Stimulated activated naive B cell treated with anti-CD40 and anti-IgM and Interleukin-4, amounts not matched to agents 10 μg/mL and 1 μg/mL and 100 μg/mL, for 72 hours (primary cell): ENCODE data around the gene HMG20A.

Experiments used
- ATAC-seq, 2 donors: fragments of 150-1000 bp; cut with Tn5 transposase; replicated peaks; 2 replicates each; pipeline ENCODE4 v1.10.0; 2021; ENCODE audit warnings: moderate library complexity in 1 of 2
- DNase-seq: peaks from one replicate; pipeline ENCODE4 v3.0.0; 2021
- H3K27ac Mint-ChIP-seq: one replicate; pipeline ENCODE4 v1.8.0; 2022; ENCODE audit warnings: mild to moderate bottlenecking, mixed read lengths
- H3K27me3 Mint-ChIP-seq, 2 donors: one replicate each; pipeline ENCODE4 v1.8.0; 2022; ENCODE audit warnings: mixed read lengths in 2 of 2
- H3K36me3 Mint-ChIP-seq, 2 donors: one replicate each; pipeline ENCODE4 v1.8.0; 2022; ENCODE audit warnings: mixed read lengths in 2 of 2, mild to moderate bottlenecking in 1 of 2
- H3K4me1 Mint-ChIP-seq, 2 donors: one replicate each; pipeline ENCODE4 v1.8.0; 2022; ENCODE audit warnings: mixed read lengths in 2 of 2, mild to moderate bottlenecking in 1 of 2
- H3K4me3 Mint-ChIP-seq, 2 donors: one replicate each; pipeline ENCODE4 v1.8.0; 2022; ENCODE audit warnings: mild to moderate bottlenecking in 2 of 2, mixed read lengths in 2 of 2, moderate library complexity in 1 of 2
- H3K9me3 Mint-ChIP-seq, 2 donors: one replicate each; pipeline ENCODE4 v1.8.0; 2022; ENCODE audit warnings: mixed read lengths in 2 of 2, mild to moderate bottlenecking in 1 of 2

Gene HMG20A

GRCh38 chr15:77483425-77484140 is 62.9 kb downstream of the HMG20A start:
- H3K27me3 Mint-ChIP-seq: no peaks in the 10 kb centered on the region
- peaks cover 6 to 8% of the 10 kb centered on the region in 2 donors for H3K4me1 Mint-ChIP-seq
- ATAC-seq: no peak
- H3K27ac Mint-ChIP-seq: peak overlapping the region; percentile 42
- no peaks in the 10 kb centered on the region for H3K9me3 Mint-ChIP-seq
- H3K4me3 Mint-ChIP-seq: no peak overlapping the region
- H3K36me3 Mint-ChIP-seq: peaks cover 18 to 54% of the 10 kb centered on the region in 2 donors
- no peak for DNase-seq

GRCh38 chr15:77484994-77485393 is 64.3 kb downstream of the HMG20A start:
- H3K4me1 Mint-ChIP-seq: peaks cover 6 to 8% of the 10 kb centered on the region in 2 donors

GRCh38 chr15:77486542-77487468 is 66.1 kb downstream of the HMG20A start:
- H3K36me3 Mint-ChIP-seq: peaks cover 17 to 51% of the 10 kb centered on the region in 2 donors

More at GRCh38 chr15:77484994-77485393, 64.3 kb downstream of the HMG20A start:
- ATAC-seq (no peak), DNase-seq (no peak)
- Mint-ChIP-seq H3K4me3 (no peak overlapping the region), H3K9me3 (no peaks in the 10 kb centered on the region), H3K27me3 (no peaks in the 10 kb centered on the region), H3K27ac (no peak overlapping the region), H3K36me3 (peaks cover 18 to 51% of the 10 kb centered on the region in 2 donors)

GRCh38 chr15:77487469-77487842 is 66.8 kb downstream of the HMG20A start:
- H3K9me3 Mint-ChIP-seq: no peaks in the 10 kb centered on the region
- peak overlapping the region; percentile 79 for H3K27ac Mint-ChIP-seq
- H3K4me1 Mint-ChIP-seq: peaks cover 12 to 16% of the 10 kb centered on the region in 2 donors
- H3K36me3 Mint-ChIP-seq: peaks cover 19 to 52% of the 10 kb centered on the region in 2 donors
- DNase-seq (no peak), ATAC-seq (no peak)
- H3K4me3 Mint-ChIP-seq: peak overlapping the region in 1 of 2 donors; percentile 47
- no peaks in the 10 kb centered on the region for H3K27me3 Mint-ChIP-seq

More at GRCh38 chr15:77486542-77487468, 66.1 kb downstream of the HMG20A start:
- no peaks in the 10 kb centered on the region for H3K9me3 Mint-ChIP-seq
- H3K27me3 Mint-ChIP-seq: no peaks in the 10 kb centered on the region
- ATAC-seq: no peak
- H3K27ac Mint-ChIP-seq: peak overlapping the region; percentile 79
- H3K4me3 Mint-ChIP-seq: peak overlapping the region in 1 of 2 donors; percentile 47
- H3K4me1 Mint-ChIP-seq: peaks cover 12% of the 10 kb centered on the region in 2 donors
- no peak for DNase-seq

- peak overlapping the region; percentile 7 for H3K27ac Mint-ChIP-seq
Observed at GRCh38 chr15:77487888-77488287, 67.2 kb downstream of the HMG20A start.

GRCh38 chr15:77489647-77490046 is 69.0 kb downstream of the HMG20A start:
- no peaks in the 10 kb centered on the region for H3K27me3 Mint-ChIP-seq
- H3K4me1 Mint-ChIP-seq: peaks cover 27 to 34% of the 10 kb centered on the region in 2 donors
- H3K36me3 Mint-ChIP-seq: peaks cover 21 to 52% of the 10 kb centered on the region in 2 donors
- DNase-seq (no peak), ATAC-seq (no peak)
- peaks cover 0 to 3% of the 10 kb centered on the region in 2 donors for H3K9me3 Mint-ChIP-seq
- no peak overlapping the region for H3K4me3 Mint-ChIP-seq
- H3K27ac Mint-ChIP-seq: peak overlapping the region; percentile 47

More at GRCh38 chr15:77487888-77488287, 67.2 kb downstream of the HMG20A start:
- ATAC-seq: no peak
- H3K9me3 Mint-ChIP-seq: no peaks in the 10 kb centered on the region
- H3K36me3 Mint-ChIP-seq: peaks cover 16 to 53% of the 10 kb centered on the region in 2 donors
- peaks cover 15 to 20% of the 10 kb centered on the region in 2 donors for H3K4me1 Mint-ChIP-seq
- no peak for DNase-seq
- no peaks in the 10 kb centered on the region for H3K27me3 Mint-ChIP-seq
- H3K4me3 Mint-ChIP-seq: no peak overlapping the region

GRCh38 chr15:77493324-77493907 is 72.7 kb downstream of the HMG20A start:
- Mint-ChIP-seq H3K36me3 (peaks cover 15 to 36% of the 10 kb centered on the region in 2 donors), H3K4me3 (peak overlapping the region; percentile 14 to 34), H3K27me3 (no peaks in the 10 kb centered on the region), H3K27ac (peak overlapping the region; percentile 33), H3K9me3 (peaks cover 0 to 3% of the 10 kb centered on the region in 2 donors), H3K4me1 (peaks cover 24 to 41% of the 10 kb centered on the region in 2 donors)
- no peak for DNase-seq
- ATAC-seq: peak; percentile 87 to 94

GRCh38 chr15:77494073-77494867 is 73.6 kb downstream of the HMG20A start:
- DNase-seq (no peak), ATAC-seq (no peak)
- Mint-ChIP-seq H3K9me3 (peaks cover 0 to 3% of the 10 kb centered on the region in 2 donors), H3K27me3 (no peaks in the 10 kb centered on the region), H3K4me1 (peaks cover 24 to 41% of the 10 kb centered on the region in 2 donors), H3K27ac (no peak overlapping the region), H3K36me3 (peaks cover 20 to 44% of the 10 kb centered on the region in 2 donors), H3K4me3 (no peak overlapping the region)

- no peak for ATAC-seq
- no peak for DNase-seq
- peaks cover 22 to 44% of the 10 kb centered on the region in 2 donors for H3K36me3 Mint-ChIP-seq
- peaks cover 0 to 3% of the 10 kb centered on the region in 2 donors for H3K9me3 Mint-ChIP-seq
- H3K4me3 Mint-ChIP-seq: no peak overlapping the region
- H3K27me3 Mint-ChIP-seq: no peaks in the 10 kb centered on the region
- H3K4me1 Mint-ChIP-seq: peaks cover 24 to 41% of the 10 kb centered on the region in 2 donors
- H3K27ac Mint-ChIP-seq: no peak overlapping the region
Observed at GRCh38 chr15:77494964-77495363, 74.3 kb downstream of the HMG20A start.

- no peak overlapping the region for H3K4me3 Mint-ChIP-seq
- DNase-seq (no peak), ATAC-seq (no peak)
- H3K27me3 Mint-ChIP-seq: no peaks in the 10 kb centered on the region
- H3K4me1 Mint-ChIP-seq: peaks cover 22 to 39% of the 10 kb centered on the region in 2 donors
- no peak overlapping the region for H3K27ac Mint-ChIP-seq
- H3K36me3 Mint-ChIP-seq: peaks cover 27 to 40% of the 10 kb centered on the region in 2 donors
- peaks cover 0 to 3% of the 10 kb centered on the region in 2 donors for H3K9me3 Mint-ChIP-seq
Observed at GRCh38 chr15:77495838-77496596, 75.3 kb downstream of the HMG20A start.

GRCh38 chr15:77496715-77497109 is 76.0 kb downstream of the HMG20A start:
- ATAC-seq (peak; percentile 79 to 85), DNase-seq (peak; percentile 49)
- Mint-ChIP-seq H3K9me3 (peaks cover 0 to 3% of the 10 kb centered on the region in 2 donors), H3K4me1 (peaks cover 22 to 40% of the 10 kb centered on the region in 2 donors), H3K27me3 (no peaks in the 10 kb centered on the region), H3K4me3 (no peak overlapping the region), H3K36me3 (peaks cover 32 to 46% of the 10 kb centered on the region in 2 donors), H3K27ac (no peak overlapping the region)

- DNase-seq (no peak), ATAC-seq (no peak)
- Mint-ChIP-seq H3K4me1 (peaks cover 22 to 38% of the 10 kb centered on the region in 2 donors), H3K36me3 (peaks cover 32 to 45% of the 10 kb centered on the region in 2 donors), H3K9me3 (peaks cover 0 to 3% of the 10 kb centered on the region in 2 donors), H3K4me3 (no peak overlapping the region), H3K27me3 (no peaks in the 10 kb centered on the region), H3K27ac (no peak overlapping the region)
Observed at GRCh38 chr15:77497110-77497737, 76.5 kb downstream of the HMG20A start.
